Measurements from ENCODE around the gene MYH15.
"Not testable (repeated sequence)": the region's sequence is repeated elsewhere in the genome, so short reads cannot be mapped to it uniquely, and the experiment has no call there.

The MYH15 gene

GRCh38 chr3:108380128-108380795 lies 130.1 kb downstream of the MYH15 start:
- DNase-seq: no peak

- not testable (repeated sequence) for DNase-seq
These were observed 131.4 kb downstream of the MYH15 start for GRCh38 chr3:108378952-108379342.

GRCh38 chr3:108378153-108378951 lies 132.0 kb downstream of the MYH15 start:
- DNase-seq: no peak

GRCh38 chr3:108377384-108377783 lies 133.0 kb downstream of the MYH15 start:
- no peak for DNase-seq

- no peak for DNase-seq
These were observed 134.4 kb downstream of the MYH15 start for GRCh38 chr3:108376026-108376425.

- no peak for DNase-seq
These were observed 151.4 kb downstream of the MYH15 start for GRCh38 chr3:108359011-108359410.

GRCh38 chr3:108357042-108357441 lies 153.4 kb downstream of the MYH15 start:
- DNase-seq: no peak

- DNase-seq: no peak
These were observed 155.8 kb downstream of the MYH15 start for GRCh38 chr3:108354562-108354961.

GRCh38 chr3:108352176-108352575 lies 158.2 kb downstream of the MYH15 start:
- no peak for DNase-seq

GRCh38 chr3:108346301-108347227 lies 163.8 kb downstream of the MYH15 start:
- DNase-seq: no peak

GRCh38 chr3:108345492-108346205 lies 164.7 kb downstream of the MYH15 start:
- DNase-seq: no peak

GRCh38 chr3:108343491-108343890 lies 166.9 kb downstream of the MYH15 start:
- DNase-seq: no peak

GRCh38 chr3:108342837-108343486 lies 167.4 kb downstream of the MYH15 start:
- DNase-seq: no peak

- no peak for DNase-seq
These were observed 168.5 kb downstream of the MYH15 start for GRCh38 chr3:108341911-108342310.

GRCh38 chr3:108338901-108339545 lies 171.4 kb downstream of the MYH15 start:
- DNase-seq: no peak

- no peak for DNase-seq
These were observed 175.7 kb downstream of the MYH15 start for GRCh38 chr3:108334701-108335100.

GRCh38 chr3:108333961-108334360 lies 176.4 kb downstream of the MYH15 start:
- DNase-seq: no peak

- no peak for DNase-seq
These were observed 178.6 kb downstream of the MYH15 start for GRCh38 chr3:108331792-108332191.
